Measurements from ENCODE around the gene FOLR1.
A peak's percentile ranks its signal among the peaks of the same experiment; 100 is the strongest.

FOLR1 gene

GRCh38 chr11:72222907-72223614 lies 31.1 kb downstream of the FOLR1 start:
- DNase-seq (ENCODE audit: low read depth, low spot score): no peak
- H3K27ac ChIP-seq: peak overlapping the region; percentile 83

- no peak for DNase-seq (ENCODE audit: low read depth, low spot score)
- H3K27ac ChIP-seq: peak overlapping the region; percentile 83
These were observed 31.9 kb downstream of the FOLR1 start for GRCh38 chr11:72223615-72224563.

DNA sequence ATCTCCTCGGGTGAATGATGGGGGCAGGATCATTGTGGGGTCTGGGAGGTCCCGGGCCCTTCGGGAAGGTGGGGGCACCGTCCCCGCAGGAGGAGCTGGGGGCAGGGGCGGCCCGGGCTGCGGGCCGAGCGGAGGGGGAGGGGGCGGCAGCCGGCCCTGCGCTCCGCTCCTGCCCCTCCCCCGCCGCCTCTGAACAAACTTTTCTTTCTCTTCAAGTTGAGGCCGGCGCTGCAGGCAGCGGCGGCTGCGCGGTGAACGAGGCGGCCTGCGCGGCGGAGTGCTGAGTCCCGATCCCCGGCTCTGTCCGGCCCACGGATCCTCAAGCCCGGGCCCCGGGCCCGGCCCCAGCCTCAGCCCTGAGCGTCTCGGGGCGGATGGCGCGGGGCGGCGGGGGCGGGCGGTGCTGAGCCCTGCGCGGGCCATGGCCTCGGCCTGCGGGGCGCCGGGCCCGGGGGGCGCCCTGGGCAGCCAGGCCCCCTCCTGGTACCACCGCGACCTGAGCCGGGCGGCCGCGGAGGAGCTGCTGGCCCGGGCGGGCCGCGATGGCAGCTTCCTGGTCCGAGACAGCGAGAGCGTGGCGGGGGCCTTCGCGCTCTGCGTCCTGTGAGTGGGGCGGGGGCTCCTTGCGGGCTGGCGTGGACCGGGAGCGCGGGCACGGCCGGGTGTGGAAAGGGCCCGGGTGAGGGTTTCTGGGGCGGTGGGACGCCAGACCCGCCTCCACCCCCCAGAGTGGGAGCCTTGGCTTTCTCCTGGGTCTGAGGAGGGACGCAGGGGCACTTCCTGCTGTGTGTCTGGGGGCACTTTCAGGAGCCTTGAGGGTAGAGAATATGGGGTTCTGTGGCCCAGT lies 32.8 kb downstream of the FOLR1 start, which contains the start of gene INPPL1:
Gene INPPL1 (plus strand): TSS at position 204 of the 847 bp plus-strand sequence. CDS start 218 bp downstream, at position 422.
- no peak for DNase-seq (ENCODE audit: low read depth, low spot score)
- H3K27ac ChIP-seq: peak within 1 kb of the TSS; percentile 83

- no peak for DNase-seq (ENCODE audit: low read depth, low spot score)
- H3K27ac ChIP-seq: peak overlapping the region; percentile 83
These were observed 33.5 kb downstream of the FOLR1 start for GRCh38 chr11:72225411-72225951.

GRCh38 chr11:72226701-72227100 lies 34.8 kb downstream of the FOLR1 start:
- H3K27ac ChIP-seq: peak overlapping the region; percentile 34
- no peak for DNase-seq (ENCODE audit: low read depth, low spot score)

- peak overlapping the region; percentile 34 for H3K27ac ChIP-seq
- DNase-seq (ENCODE audit: low read depth, low spot score): no peak
These were observed 35.6 kb downstream of the FOLR1 start for GRCh38 chr11:72227316-72228228.

DNA sequence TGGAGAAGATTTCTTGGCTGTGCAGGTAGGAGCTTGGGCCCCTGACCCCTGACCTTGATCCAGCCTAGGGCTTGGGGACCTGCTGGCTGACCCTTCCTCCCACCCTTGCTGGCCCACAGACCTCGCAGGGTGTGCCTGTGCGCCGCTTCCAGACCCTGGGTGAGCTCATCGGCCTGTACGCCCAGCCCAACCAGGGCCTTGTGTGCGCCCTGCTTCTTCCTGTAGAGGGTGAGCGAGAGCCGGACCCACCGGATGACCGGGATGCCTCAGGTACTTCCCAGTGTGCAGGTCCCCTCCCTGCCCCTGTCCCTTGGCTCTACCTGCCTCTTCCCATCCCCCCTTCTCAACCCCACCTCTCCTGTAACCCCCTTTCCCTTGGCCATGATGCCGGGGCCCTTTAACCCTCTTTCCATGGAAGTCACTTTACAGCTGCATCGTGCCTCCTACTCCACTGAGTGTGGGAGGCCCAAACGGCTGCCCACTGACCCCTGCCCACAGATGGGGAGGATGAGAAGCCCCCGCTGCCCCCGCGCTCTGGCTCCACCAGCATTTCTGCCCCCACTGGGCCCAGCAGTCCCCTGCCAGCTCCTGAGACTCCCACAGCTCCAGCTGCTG lies 36.4 kb downstream of the FOLR1 start:
- no peak overlapping the region for H3K27ac ChIP-seq
- no peak for DNase-seq (ENCODE audit: low read depth, low spot score)

- H3K27ac ChIP-seq: no peak overlapping the region
These were observed 36.9 kb downstream of the FOLR1 start for GRCh38 chr11:72228844-72229231.

GRCh38 chr11:72229336-72229924 lies 37.5 kb downstream of the FOLR1 start:
- H3K27ac ChIP-seq: no peak overlapping the region
- no peak for DNase-seq (ENCODE audit: low read depth, low spot score)

More at GRCh38 chr11:72228844-72229231, 36.9 kb downstream of the FOLR1 start:
- DNase-seq (ENCODE audit: low read depth, low spot score): no peak

GRCh38 chr11:72229925-72230763 lies 38.2 kb downstream of the FOLR1 start:
- DNase-seq (ENCODE audit: low read depth, low spot score): no peak
- no peak overlapping the region for H3K27ac ChIP-seq

- DNase-seq (ENCODE audit: low read depth, low spot score): no peak
- no peak overlapping the region for H3K27ac ChIP-seq
These were observed 38.9 kb downstream of the FOLR1 start for GRCh38 chr11:72230764-72231365.

DNA sequence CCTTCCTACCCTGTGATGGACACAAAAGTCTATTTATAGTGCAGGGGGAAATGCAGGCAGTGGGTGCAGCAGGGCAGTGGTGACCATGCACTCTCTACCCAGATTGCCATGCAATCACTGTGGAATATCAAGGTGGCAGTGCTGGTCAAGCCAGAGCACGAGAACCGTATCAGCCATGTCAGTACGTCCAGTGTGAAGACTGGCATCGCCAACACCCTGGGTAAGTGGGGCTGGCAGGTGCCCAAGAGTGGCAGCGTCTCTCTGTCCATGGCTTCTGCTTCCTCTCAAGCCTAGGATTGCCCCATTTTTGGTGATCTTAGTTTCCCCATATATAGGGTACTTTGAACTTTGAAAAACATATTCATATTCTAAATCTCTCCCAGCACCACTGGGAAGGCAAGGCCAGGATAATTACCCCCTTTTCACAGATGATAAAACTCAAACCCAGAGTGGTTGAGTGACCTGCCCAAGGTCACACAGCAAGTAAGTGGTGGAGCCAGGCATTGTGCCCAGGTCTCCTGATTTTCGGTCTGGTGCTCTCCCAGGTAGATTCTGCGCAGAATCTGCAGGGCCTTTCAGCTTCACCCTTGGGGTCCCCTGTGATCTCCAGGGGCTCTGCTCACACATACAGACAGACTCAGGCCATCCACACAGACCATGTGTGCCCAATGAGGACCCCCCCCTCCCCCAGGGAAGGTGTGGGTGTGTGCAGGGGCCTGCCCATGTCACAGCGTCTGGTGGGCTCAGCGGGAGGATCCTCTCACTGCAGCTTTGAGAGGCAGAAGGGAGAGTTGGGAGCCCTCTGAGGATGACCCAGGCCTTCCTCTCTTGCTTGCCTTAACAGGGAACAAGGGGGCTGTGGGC lies 39.7 kb downstream of the FOLR1 start:
- H3K27ac ChIP-seq: no peak overlapping the region
- no peak for DNase-seq (ENCODE audit: low read depth, low spot score)

GRCh38 chr11:72232260-72233055 lies 40.5 kb downstream of the FOLR1 start:
- H3K27ac ChIP-seq: no peak overlapping the region
- no peak for DNase-seq (ENCODE audit: low read depth, low spot score)

- H3K27ac ChIP-seq: no peak overlapping the region
- DNase-seq (ENCODE audit: low read depth, low spot score): no peak
These were observed 41.3 kb downstream of the FOLR1 start for GRCh38 chr11:72233056-72233772.
